SK-N-MC (cell line): ENCODE measurements around the gene REC114.
"Not testable (repeated sequence)": the region's sequence is repeated elsewhere in the genome, so short reads cannot be mapped to it uniquely, and the experiment has no call there.

ENCODE experiments used
- DNase-seq: peaks from one replicate; pipeline ENCODE4 v3.0.0-alpha.2; 2011; ENCODE audit warnings: low read depth, low spot score
- H3K27ac ChIP-seq: fragments of 200-600 bp; sonication (generic); 2 replicates; pipeline ENCODE4 v1.5.1; 2016; ENCODE audit warnings: mixed run types
- H3K36me3 ChIP-seq: fragments of 200-600 bp; sonication (generic); 2 replicates; pipeline ENCODE4 v1.6.1; 2017; ENCODE audit warnings: antibody characterized with exemption, low read length, mixed read lengths; ENCODE audit not compliant: insufficient read depth
- H3K4me3 ChIP-seq: fragments of 200-600 bp; sonication (generic); 2 replicates; pipeline ENCODE4 v1.5.1; 2016
- H3K9ac ChIP-seq: fragments of 200-600 bp; sonication (generic); 2 replicates; pipeline ENCODE4 v1.8.0; 2017; ENCODE audit warnings: mixed run types, mixed read lengths; ENCODE audit not compliant: insufficient read length
- H3K9me3 ChIP-seq: fragments of 200-600 bp; sonication (generic); 2 replicates; pipeline ENCODE4 v1.6.1; 2017; ENCODE audit warnings: low read depth, mild to moderate bottlenecking, antibody characterized with exemption, low read length, moderate library complexity, mixed read lengths
- EZH2 ChIP-seq: fragments of 200-600 bp; sonication (generic); IDR thresholded peaks from one replicate; pipeline ENCODE4 v1.6.1; 2017; ENCODE audit warnings: antibody characterized with exemption
- FOXP2 ChIP-seq: optimal IDR thresholded peaks from 2 replicates; pipeline ENCODE3; 2011; ENCODE audit warnings: mild to moderate bottlenecking, moderate library complexity; ENCODE audit not compliant: insufficient read depth; ENCODE audit errors: extremely low read length, control extremely low read depth
- POLR2AphosphoS5 ChIP-seq: IDR thresholded peaks from 2 replicates; pipeline ENCODE4 v1.6.1; 2012; ENCODE audit warnings: mild to moderate bottlenecking, low read depth, low read length, borderline replicate concordance

Gene REC114

GRCh38 chr15:73424506-73424905, 18.5 kb upstream of the REC114 start:
- DNase-seq, result no peak
- no peak for TF ChIP-seq POLR2AphosphoS5
- no peak for TF ChIP-seq FOXP2
- no peak for TF ChIP-seq EZH2
- Histone ChIP-seq H3K9me3 (no peaks in the 10 kb centered on the region), H3K27ac (no peak overlapping the region), H3K36me3 (no peaks in the 10 kb centered on the region), H3K4me3 (no peak overlapping the region), H3K9ac (no peak overlapping the region)

GRCh38 chr15:73425510-73425909, 17.5 kb upstream of the REC114 start:
- Histone ChIP-seq H3K36me3 (no peaks in the 10 kb centered on the region), H3K4me3 (no peak overlapping the region), H3K27ac (no peak overlapping the region), H3K9me3 (no peaks in the 10 kb centered on the region), H3K9ac (no peak overlapping the region)
- no peak for TF ChIP-seq EZH2
- TF ChIP-seq POLR2AphosphoS5, result no peak
- no peak for TF ChIP-seq FOXP2
- no peak for DNase-seq

- Histone ChIP-seq H3K36me3 (no peaks in the 10 kb centered on the region), H3K4me3 (no peak overlapping the region), H3K9ac (no peak overlapping the region), H3K27ac (no peak overlapping the region), H3K9me3 (no peaks in the 10 kb centered on the region)
- no peak for DNase-seq
- TF ChIP-seq POLR2AphosphoS5 (no peak), FOXP2 (no peak), EZH2 (no peak)
Observed at GRCh38 chr15:73426323-73426994, 16.5 kb upstream of the REC114 start.

- not testable (repeated sequence) for H3K9ac ChIP-seq, H3K27ac ChIP-seq, DNase-seq, H3K36me3 ChIP-seq, H3K4me3 ChIP-seq, H3K9me3 ChIP-seq
Observed at GRCh38 chr15:73431329-73431728, 11.6 kb upstream of the REC114 start.

GRCh38 chr15:73433873-73434272, 9.1 kb upstream of the REC114 start:
- Histone ChIP-seq H3K9me3 (no peaks in the 10 kb centered on the region), H3K27ac (no peak overlapping the region), H3K36me3 (no peaks in the 10 kb centered on the region), H3K4me3 (no peak overlapping the region), H3K9ac (no peak overlapping the region)
- no peak for DNase-seq
- TF ChIP-seq FOXP2 (no peak), POLR2AphosphoS5 (no peak), EZH2 (no peak)

DNA sequence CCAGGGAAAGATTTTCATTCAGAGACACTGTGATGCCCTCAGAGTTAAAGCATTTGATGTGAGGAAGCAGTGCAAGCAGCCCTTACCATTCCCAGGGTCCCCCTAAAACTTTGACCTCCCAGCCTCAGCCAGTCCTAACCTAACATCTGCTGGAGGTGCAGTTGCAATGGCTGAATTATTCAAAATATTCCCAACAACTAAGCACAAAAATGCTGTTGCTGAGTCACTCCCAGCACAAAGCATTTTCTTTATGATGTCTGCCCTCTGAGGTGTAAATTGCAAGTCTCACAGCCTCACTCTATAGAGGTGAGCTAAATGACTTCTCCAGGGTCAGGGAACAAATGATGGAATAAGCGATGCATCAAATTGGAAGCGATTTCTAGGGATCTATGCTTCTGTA, 6.4 kb upstream of the REC114 start:
- Histone ChIP-seq H3K9ac (no peak overlapping the region), H3K4me3 (no peak overlapping the region), H3K27ac (no peak overlapping the region), H3K9me3 (no peaks in the 10 kb centered on the region), H3K36me3 (no peaks in the 10 kb centered on the region)
- DNase-seq, result no peak
- TF ChIP-seq EZH2, result no peak
- no peak for TF ChIP-seq POLR2AphosphoS5
- TF ChIP-seq FOXP2, result no peak

- TF ChIP-seq POLR2AphosphoS5, result no peak
- no peak for DNase-seq
- Histone ChIP-seq H3K27ac (no peak overlapping the region), H3K4me3 (no peak overlapping the region), H3K36me3 (no peaks in the 10 kb centered on the region), H3K9ac (no peak overlapping the region), H3K9me3 (no peaks in the 10 kb centered on the region)
Observed at GRCh38 chr15:73437543-73438109, 5.3 kb upstream of the REC114 start.

- Histone ChIP-seq H3K9ac (no peak overlapping the region), H3K36me3 (no peaks in the 10 kb centered on the region), H3K4me3 (no peak overlapping the region), H3K27ac (no peak overlapping the region), H3K9me3 (no peaks in the 10 kb centered on the region)
- DNase-seq, result no peak
- TF ChIP-seq EZH2 (no peak), FOXP2 (no peak)
Observed at GRCh38 chr15:73438651-73439050, 4.3 kb upstream of the REC114 start.

DNA sequence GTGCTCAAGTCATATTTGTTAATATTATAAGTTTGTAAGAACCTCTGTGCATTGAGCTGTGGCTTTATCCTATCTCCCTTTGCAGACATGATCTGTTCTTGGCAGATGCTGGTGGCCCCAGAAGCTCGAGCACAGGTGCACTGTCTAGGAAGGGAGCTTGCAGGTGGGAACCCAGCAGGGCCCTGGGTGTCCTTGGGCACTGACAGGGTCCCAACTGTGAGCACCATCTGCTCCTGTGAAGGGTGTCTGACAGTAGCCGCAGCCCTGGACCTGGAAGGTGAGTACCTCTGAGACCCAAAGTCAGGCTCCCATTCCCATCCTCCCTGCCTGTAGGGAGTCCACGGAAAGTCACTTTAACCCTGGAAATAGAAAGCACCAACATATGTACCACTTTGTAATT, 2.4 kb upstream of the REC114 start:
- DNase-seq, result no peak
- no peak overlapping the region for H3K27ac ChIP-seq
- H3K4me3 ChIP-seq, result no peak overlapping the region
- H3K9me3 ChIP-seq, result no peaks in the 10 kb centered on the region
- TF ChIP-seq EZH2 (no peak), FOXP2 (no peak), POLR2AphosphoS5 (no peak)
- no peaks in the 10 kb centered on the region for H3K36me3 ChIP-seq
- no peak overlapping the region for H3K9ac ChIP-seq
